Spinal cord (tissue), 10 donors: ENCODE data around the gene FGFR3. TPM values are rescaled to one million over a fixed set of nuclear protein-coding genes. Genes with fewer than 3 reads are reported as not detected.
"Not testable (repeated sequence)": the region's sequence is repeated elsewhere in the genome, so short reads cannot be mapped to it uniquely, and the experiment has no call there.

Source experiments
- DNase-seq, 6 donors: peaks; one replicate each; pipeline versions ENCODE4 v3.0.0 to v3.0.0-alpha.2; 2013 to 2015; ENCODE audit warnings: low spot score in 6 of 6, low read depth in 4 of 6
- H3K27ac ChIP-seq: one replicate; pipeline ENCODE4 v1.5.1; 2013; ENCODE audit warnings: low read depth, low read length, control low read depth
- H3K27me3 ChIP-seq: one replicate; pipeline ENCODE4 v1.6.1; 2013; ENCODE audit warnings: low read length; ENCODE audit not compliant: control insufficient read depth, insufficient read depth
- H3K36me3 ChIP-seq: one replicate; pipeline ENCODE4 v1.6.1; 2013; ENCODE audit warnings: low read length; ENCODE audit not compliant: control insufficient read depth, insufficient read depth
- H3K4me1 ChIP-seq: one replicate; pipeline ENCODE4 v1.6.1; 2013; ENCODE audit warnings: low read length; ENCODE audit not compliant: control insufficient read depth, insufficient read depth
- H3K4me3 ChIP-seq: one replicate; pipeline ENCODE4 v1.5.1; 2013; ENCODE audit warnings: low read depth, low read length, control low read depth
- H3K9me3 ChIP-seq: one replicate; pipeline ENCODE4 v1.6.1; 2013; ENCODE audit warnings: low read length; ENCODE audit not compliant: control insufficient read depth, insufficient read depth
- WGBS: methylation state at CpG from one replicate; pipeline ENCODE4 v1.1.5; 2013; ENCODE audit warnings: missing lambda C conversion rate; ENCODE audit not compliant: insufficient coverage; 5-methylcytosine and 5-hydroxymethylcytosine counted together
- polyA plus RNA-seq, 2 donors: library from polyadenylated mRNA; unstranded; fragments of 120-200 nt; gene quantifications; one replicate each; pipeline ENCODE4 v1.2.1, GENCODE V29; 2013; ENCODE audit not compliant: insufficient read length in 2 of 2
- total RNA-seq, 2 donors: library from RNA; depleted of rRNA in 1 of 2; stranded (reverse); fragments of 120-200 nt in 1 of 2; fragments of >200 nt in 1 of 2; gene quantifications; one replicate each; pipeline versions ENCODE4 v1.2.3 to v1.2.4, GENCODE V29; 2013 to 2014
- donor health status: healthy.

FGFR3 gene
- total and polyA plus RNA-seq, 4 donors, result 36.2 to 216 (median 122) TPM

- WGBS, result 87% methylated on average over 16 of the region's 17 CpGs
- Histone ChIP-seq H3K4me1 (no peaks in the 10 kb centered on the region), H3K27me3 (no peaks in the 10 kb centered on the region), H3K36me3 (peaks cover 88% of the 10 kb centered on the region), H3K4me3 (no peak overlapping the region), H3K9me3 (no peaks in the 10 kb centered on the region), H3K27ac (no peak overlapping the region)
- no peak for DNase-seq
Measured at GRCh38 chr4:1842993-1843448, 49.9 kb downstream of the FGFR3 start.

- DNase-seq, result no peak
- Histone ChIP-seq H3K36me3 (peaks cover 81% of the 10 kb centered on the region), H3K9me3 (no peaks in the 10 kb centered on the region), H3K4me1 (no peaks in the 10 kb centered on the region), H3K27ac (no peak overlapping the region), H3K27me3 (no peaks in the 10 kb centered on the region), H3K4me3 (no peak overlapping the region)
- WGBS, result 84% methylated on average over 10 of the region's 10 CpGs
Measured at GRCh38 chr4:1843852-1844251, 50.8 kb downstream of the FGFR3 start.

- H3K27ac ChIP-seq, DNase-seq, H3K27me3 ChIP-seq, H3K4me3 ChIP-seq, H3K4me1 ChIP-seq, H3K9me3 ChIP-seq: not testable (repeated sequence)
- peaks cover 74% of the 10 kb centered on the region for H3K36me3 ChIP-seq
- WGBS, result 98% methylated on average over 9 of the region's 10 CpGs
Measured at GRCh38 chr4:1844618-1845017, 51.5 kb downstream of the FGFR3 start.

- Histone ChIP-seq H3K9me3 (no peaks in the 10 kb centered on the region), H3K36me3 (peaks cover 63% of the 10 kb centered on the region), H3K27me3 (no peaks in the 10 kb centered on the region), H3K27ac (no peak overlapping the region), H3K4me1 (peaks cover 7% of the 10 kb centered on the region), H3K4me3 (no peak overlapping the region)
- WGBS, result no CpG with 5 or more reads among the region's 2 CpGs
- no peak for DNase-seq
Measured at GRCh38 chr4:1846580-1846979, 53.5 kb downstream of the FGFR3 start.

- no peaks in the 10 kb centered on the region for H3K9me3 ChIP-seq
- 88% methylated on average over 9 of the region's 10 CpGs for WGBS
- H3K27ac ChIP-seq, result no peak overlapping the region
- H3K4me3 ChIP-seq, result no peak overlapping the region
- peaks cover 27% of the 10 kb centered on the region for H3K4me1 ChIP-seq
- H3K27me3 ChIP-seq, result no peaks in the 10 kb centered on the region
- DNase-seq, result no peak
- peaks cover 38% of the 10 kb centered on the region for H3K36me3 ChIP-seq
Measured at GRCh38 chr4:1850276-1850675, 57.2 kb downstream of the FGFR3 start.

GRCh38 chr4:1851160-1851559 lies 58.1 kb downstream of the FGFR3 start:
- 74% methylated on average over 3 of the region's 11 CpGs for WGBS
- Histone ChIP-seq H3K27me3 (no peaks in the 10 kb centered on the region), H3K36me3 (peaks cover 30% of the 10 kb centered on the region), H3K4me3 (no peak overlapping the region), H3K4me1 (peaks cover 28% of the 10 kb centered on the region), H3K9me3 (no peaks in the 10 kb centered on the region), H3K27ac (no peak overlapping the region)
- DNase-seq, result no peak

GRCh38 chr4:1851575-1852410 lies 58.7 kb downstream of the FGFR3 start:
- no peak for DNase-seq
- Histone ChIP-seq H3K4me1 (peaks cover 34% of the 10 kb centered on the region), H3K36me3 (peaks cover 27% of the 10 kb centered on the region), H3K27me3 (no peaks in the 10 kb centered on the region), H3K27ac (no peak overlapping the region), H3K9me3 (no peaks in the 10 kb centered on the region), H3K4me3 (no peak overlapping the region)
- WGBS, result 83% methylated on average over 16 of the region's 16 CpGs

- no peaks in the 10 kb centered on the region for H3K9me3 ChIP-seq
- H3K4me3 ChIP-seq, result no peak overlapping the region
- no peak for DNase-seq
- H3K36me3 ChIP-seq, result peaks cover 15% of the 10 kb centered on the region
- no peaks in the 10 kb centered on the region for H3K27me3 ChIP-seq
- peak overlapping the region; percentile 22 for H3K27ac ChIP-seq
- H3K4me1 ChIP-seq, result peaks cover 46% of the 10 kb centered on the region
- 82% methylated on average over 6 of the region's 9 CpGs for WGBS
Measured at GRCh38 chr4:1852904-1853623, 60.0 kb downstream of the FGFR3 start.

- no peak overlapping the region for H3K27ac ChIP-seq
- H3K4me3 ChIP-seq, result peak overlapping the region; percentile 65
- WGBS, result no CpG with 5 or more reads among the region's 1 CpG
- H3K4me1 ChIP-seq, result peaks cover 47% of the 10 kb centered on the region
- H3K36me3 ChIP-seq, result peaks cover 14% of the 10 kb centered on the region
- H3K27me3 ChIP-seq, result no peaks in the 10 kb centered on the region
- no peak for DNase-seq
- no peaks in the 10 kb centered on the region for H3K9me3 ChIP-seq
Measured at GRCh38 chr4:1854752-1855151, 61.7 kb downstream of the FGFR3 start.
